Breast epithelium (tissue), 4 donors: ENCODE results near the gene TMEM247. TPM values are rescaled to one million over a fixed set of nuclear protein-coding genes. Genes with fewer than 3 reads are reported as not detected.

Experiments
- DNase-seq, 2 donors: peaks; one replicate each; pipeline ENCODE4 v3.0.0-alpha.2; 2019; ENCODE audit warnings: low spot score in 2 of 2
- H3K27ac ChIP-seq, 2 donors: fragments of 200-600 bp; sonication (generic) in 1 of 2; one replicate each; pipeline ENCODE4 v1.5.1; 2016 to 2019; ENCODE audit warnings: mild to moderate bottlenecking in 1 of 2
- H3K27me3 ChIP-seq, 2 donors: fragments of 200-600 bp; sonication (generic) in 1 of 2; one replicate each; pipeline versions ENCODE4 v1.5.1 to v1.6.0; 2017 to 2019; ENCODE audit warnings: control low read depth in 1 of 2, mild to moderate bottlenecking in 1 of 2
- H3K36me3 ChIP-seq: fragments of 200-600 bp; one replicate; pipeline ENCODE4 v1.5.1; 2019
- H3K4me1 ChIP-seq, 2 donors: fragments of 200-600 bp; sonication (generic); one replicate each; pipeline ENCODE4 v1.5.1; 2016 to 2019; ENCODE audit warnings: control low read depth in 1 of 2
- H3K4me3 ChIP-seq, 3 donors: fragments of 200-600 bp; sonication (generic); 1 replicate in 2 of 3; 2 replicates in 1 of 3; pipeline ENCODE4 v1.5.1; 2016 to 2019; ENCODE audit warnings: mild to moderate bottlenecking in 3 of 3, moderate library complexity in 2 of 3
- H3K9me3 ChIP-seq, 2 donors: fragments of 200-600 bp; sonication (generic) in 1 of 2; one replicate each; pipeline ENCODE4 v1.5.1; 2016 to 2019; ENCODE audit warnings: control low read depth in 1 of 2
- POLR2A ChIP-seq: fragments of 450-650 bp; IDR thresholded peaks from one replicate; pipeline ENCODE4 v1.6.1; 2016; ENCODE audit warnings: antibody characterized with exemption, mild to moderate bottlenecking, moderate library complexity
- POLR2AphosphoS5 ChIP-seq, 3 donors: sonication (generic); formaldehyde crosslinking; IDR thresholded peaks; one replicate each; pipeline ENCODE4 v1.6.1; 2017; ENCODE audit warnings: antibody characterized with exemption in 3 of 3
- intact Hi-C: fragments of 100-400 bp; cut with DNase I; formaldehyde crosslinking; loops from one replicate; pipeline ENCODE4 v1.15.1; 2023; ENCODE audit warnings: low total_unique reads
- total RNA-seq, 3 donors: library from RNA; depleted of rRNA; stranded (reverse); fragments of >200 nt; gene quantifications; one replicate each; pipeline ENCODE4 v1.1.0, GENCODE V29; 2016
- TF ChIP-seq, protein P1 (sequence below), 3 donors: fragments of 450-650 bp; IDR thresholded peaks; one replicate each; pipeline ENCODE4 v1.5.1; 2016 to 2017; ENCODE audit warnings: antibody characterized with exemption in 3 of 3, mild to moderate bottlenecking in 3 of 3, moderate library complexity in 3 of 3

Gene TMEM247
- total RNA-seq, 3 donors from 2014 or later: not detected

DNA sequence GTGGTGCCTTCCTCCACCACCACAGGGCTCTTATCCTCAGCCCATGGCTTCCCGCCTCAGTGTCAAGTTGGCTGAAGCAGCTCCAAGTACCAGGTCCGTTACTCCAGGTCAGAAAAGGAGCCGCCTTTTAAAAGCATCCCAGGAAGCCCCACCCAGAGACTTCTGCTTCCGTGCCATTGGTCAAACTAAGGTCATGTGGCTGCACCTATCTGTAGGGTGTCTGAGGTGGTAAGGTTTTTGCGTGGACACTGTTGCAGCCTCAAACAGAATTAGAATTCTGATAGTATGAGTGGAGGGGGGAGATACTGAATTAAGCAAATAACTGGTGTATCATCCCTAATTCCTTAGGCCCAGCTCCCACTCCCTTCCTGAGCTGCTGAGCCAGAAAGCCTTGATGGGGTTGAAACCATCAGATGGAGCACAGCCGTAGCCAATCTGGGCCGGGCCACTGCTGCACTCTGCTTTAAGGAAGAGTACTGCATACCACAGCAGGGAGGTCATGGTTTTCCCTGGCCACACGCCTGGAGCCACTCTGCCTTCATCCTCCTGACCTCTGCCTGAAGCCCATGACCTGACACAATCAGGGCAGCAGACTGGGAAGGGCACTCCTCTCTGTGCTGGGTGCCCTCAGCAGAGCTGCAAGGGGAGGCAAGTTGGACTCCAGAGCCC, 8.4 kb downstream of the TMEM247 start:
- Histone ChIP-seq H3K27me3 (no peaks in the 10 kb centered on the region), H3K4me3 (no peak overlapping the region), H3K27ac (peak overlapping the region in 1 of 2 donors; percentile 25), H3K4me1 (no peaks in the 10 kb centered on the region), H3K9me3 (no peaks in the 10 kb centered on the region), H3K36me3 (no peaks in the 10 kb centered on the region)
- intact Hi-C loops: no loop called here
- peak in 1 of 2 donors; percentile 25 for DNase-seq
- TF ChIP-seq POLR2AphosphoS5 (IDR thresholded peaks at IDR 0.05) (no peak), POLR2A (no peak)
- TF ChIP-seq, protein P1, sequence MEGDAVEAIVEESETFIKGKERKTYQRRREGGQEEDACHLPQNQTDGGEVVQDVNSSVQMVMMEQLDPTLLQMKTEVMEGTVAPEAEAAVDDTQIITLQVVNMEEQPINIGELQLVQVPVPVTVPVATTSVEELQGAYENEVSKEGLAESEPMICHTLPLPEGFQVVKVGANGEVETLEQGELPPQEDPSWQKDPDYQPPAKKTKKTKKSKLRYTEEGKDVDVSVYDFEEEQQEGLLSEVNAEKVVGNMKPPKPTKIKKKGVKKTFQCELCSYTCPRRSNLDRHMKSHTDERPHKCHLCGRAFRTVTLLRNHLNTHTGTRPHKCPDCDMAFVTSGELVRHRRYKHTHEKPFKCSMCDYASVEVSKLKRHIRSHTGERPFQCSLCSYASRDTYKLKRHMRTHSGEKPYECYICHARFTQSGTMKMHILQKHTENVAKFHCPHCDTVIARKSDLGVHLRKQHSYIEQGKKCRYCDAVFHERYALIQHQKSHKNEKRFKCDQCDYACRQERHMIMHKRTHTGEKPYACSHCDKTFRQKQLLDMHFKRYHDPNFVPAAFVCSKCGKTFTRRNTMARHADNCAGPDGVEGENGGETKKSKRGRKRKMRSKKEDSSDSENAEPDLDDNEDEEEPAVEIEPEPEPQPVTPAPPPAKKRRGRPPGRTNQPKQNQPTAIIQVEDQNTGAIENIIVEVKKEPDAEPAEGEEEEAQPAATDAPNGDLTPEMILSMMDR (IDR thresholded peaks at IDR 0.05): no peak

DNA sequence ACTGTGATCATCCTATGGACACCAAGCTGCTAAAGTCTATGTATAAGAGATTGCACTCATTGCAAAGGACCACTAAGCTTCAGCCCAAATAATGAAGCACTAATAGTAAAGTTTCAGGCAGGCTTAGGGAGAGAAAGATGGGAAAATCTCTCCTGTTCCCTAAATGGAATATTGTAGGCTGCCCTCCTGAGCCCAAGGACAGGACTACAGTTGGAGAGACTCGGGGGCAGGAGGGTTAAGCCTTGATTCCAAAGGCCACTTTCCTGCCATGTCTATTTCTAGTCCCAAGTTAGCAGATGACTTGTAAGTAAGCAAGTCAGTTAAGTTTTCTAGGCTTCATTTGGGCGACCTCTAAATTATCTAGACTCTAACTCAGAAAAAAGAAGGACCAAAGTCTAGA, 9.0 kb downstream of the TMEM247 start:
- Histone ChIP-seq H3K4me1 (no peaks in the 10 kb centered on the region), H3K9me3 (no peaks in the 10 kb centered on the region), H3K27me3 (no peaks in the 10 kb centered on the region), H3K27ac (peak overlapping the region in 1 of 2 donors; percentile 12), H3K4me3 (no peak overlapping the region), H3K36me3 (no peaks in the 10 kb centered on the region)
- TF ChIP-seq POLR2A: no peak
- intact Hi-C loops: no loop called here
- no peak for DNase-seq

DNA sequence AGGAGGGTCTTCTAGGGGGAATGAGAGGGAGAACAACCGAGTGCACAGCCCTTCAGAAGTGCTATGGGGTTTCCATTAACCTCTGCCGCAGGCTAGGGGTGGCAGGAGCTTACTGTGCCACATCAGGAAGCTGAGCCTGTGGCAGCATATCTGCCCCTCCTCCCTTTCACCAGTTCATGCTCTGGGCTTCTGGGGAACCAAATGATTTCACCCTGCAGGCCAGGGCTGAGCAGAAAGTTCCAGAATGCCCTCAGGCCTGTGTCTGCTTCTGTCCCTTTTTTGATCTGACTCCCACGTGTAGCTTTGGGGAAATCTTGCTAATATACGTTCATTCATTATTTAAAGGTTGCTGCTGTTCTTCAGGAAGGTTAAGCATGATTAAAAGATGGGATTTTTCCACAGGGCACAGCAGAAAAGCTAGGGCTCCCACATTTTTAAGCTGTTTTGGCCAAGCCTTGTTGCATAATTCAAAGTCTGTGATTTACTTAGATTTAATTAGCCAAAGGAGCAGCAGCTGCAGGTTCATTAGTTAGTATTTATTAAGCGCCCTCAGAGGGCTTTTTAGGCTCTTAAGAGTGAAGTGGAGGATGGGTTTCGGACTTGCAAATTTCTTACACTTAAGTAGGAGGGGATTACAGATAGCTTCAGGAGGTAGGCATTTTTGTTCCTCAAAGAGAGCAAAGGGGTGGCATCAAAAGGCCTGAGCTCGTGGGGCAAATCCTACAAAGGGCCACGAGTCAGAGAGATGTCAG, 10.2 kb downstream of the TMEM247 start:
- Histone ChIP-seq H3K4me1 (no peaks in the 10 kb centered on the region), H3K9me3 (no peaks in the 10 kb centered on the region), H3K27ac (peak overlapping the region; percentile 45 to 80), H3K36me3 (no peaks in the 10 kb centered on the region), H3K27me3 (no peaks in the 10 kb centered on the region), H3K4me3 (no peak overlapping the region)
- no peak for DNase-seq
- intact Hi-C loops: no loop called here
- no peak for TF ChIP-seq POLR2A
- TF ChIP-seq, protein P1 (IDR thresholded peaks at IDR 0.05): no peak
- no peak for TF ChIP-seq POLR2AphosphoS5 (IDR thresholded peaks at IDR 0.05)

DNA sequence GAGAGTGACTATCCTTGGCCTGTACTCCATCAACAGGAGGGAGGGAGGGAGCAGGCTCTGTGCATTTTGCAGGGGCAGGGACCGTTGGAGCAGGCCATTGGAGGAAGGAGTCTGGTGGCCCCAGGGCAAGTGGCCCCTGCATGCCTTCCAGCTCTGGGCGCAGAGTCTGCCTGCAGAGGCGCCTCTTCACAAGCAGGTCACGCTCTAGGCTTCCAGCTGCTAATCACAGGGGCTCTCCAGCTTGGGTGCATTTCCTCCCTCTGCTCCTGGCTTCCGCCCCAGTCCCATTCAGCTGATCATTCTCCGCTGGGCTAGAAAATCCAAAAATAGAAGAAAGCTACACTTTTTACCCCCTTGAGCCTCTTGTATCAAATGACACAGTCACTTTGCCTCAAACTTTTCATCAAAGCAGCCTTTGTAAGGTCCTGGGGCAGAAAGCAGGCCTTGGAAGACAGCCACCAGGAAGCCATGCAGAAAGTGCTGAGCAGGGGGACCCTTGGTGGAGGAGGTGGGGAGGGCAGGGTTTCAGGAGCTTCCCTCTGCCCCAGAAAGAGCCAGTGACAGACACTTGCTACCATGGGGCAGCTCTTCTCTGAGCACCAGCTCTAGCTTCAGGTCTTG, 11.3 kb downstream of the TMEM247 start:
- Histone ChIP-seq H3K27me3 (no peaks in the 10 kb centered on the region), H3K27ac (peak overlapping the region; percentile 45 to 80), H3K9me3 (no peaks in the 10 kb centered on the region), H3K4me1 (no peaks in the 10 kb centered on the region), H3K36me3 (no peaks in the 10 kb centered on the region), H3K4me3 (no peak overlapping the region)
- intact Hi-C loops: no loop called here
- peak in 1 of 2 donors; percentile 33 for DNase-seq
- TF ChIP-seq, protein P1 (IDR thresholded peaks at IDR 0.05): no peak
- no peak for TF ChIP-seq POLR2AphosphoS5 (IDR thresholded peaks at IDR 0.05)

DNA sequence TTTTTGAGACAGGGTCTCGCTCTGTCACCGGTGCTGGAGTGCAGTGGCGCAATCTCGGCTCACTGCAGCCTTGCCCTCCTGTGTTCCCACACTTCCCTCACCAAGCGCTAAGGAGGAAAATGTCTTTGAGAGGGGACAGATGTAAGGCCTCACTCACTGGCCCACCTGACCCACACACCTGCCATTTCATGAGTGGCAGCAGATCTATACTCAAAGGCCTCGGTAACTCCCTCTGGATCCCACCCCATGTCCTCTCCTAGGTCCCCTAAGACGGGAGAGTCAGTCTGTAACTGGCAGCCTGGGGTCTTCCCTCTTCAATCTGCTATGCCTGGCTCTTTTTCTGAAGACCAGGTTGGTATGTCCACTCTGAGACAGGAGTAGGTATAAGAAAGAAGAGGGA, 12.9 kb downstream of the TMEM247 start:
- Histone ChIP-seq H3K9me3 (no peaks in the 10 kb centered on the region), H3K4me3 (no peak overlapping the region), H3K4me1 (no peaks in the 10 kb centered on the region), H3K36me3 (no peaks in the 10 kb centered on the region), H3K27ac (no peak overlapping the region), H3K27me3 (no peaks in the 10 kb centered on the region)
- TF ChIP-seq POLR2AphosphoS5 (IDR thresholded peaks at IDR 0.05): no peak
- TF ChIP-seq POLR2A: no peak
- TF ChIP-seq, protein P1 (IDR thresholded peaks at IDR 0.05): no peak
- intact Hi-C loops: no loop called here
- DNase-seq: no peak
